CD4-positive, alpha-beta memory T cell (primary cell): ENCODE results near the gene CBX2. TPM values are rescaled to one million over a fixed set of nuclear protein-coding genes. Genes with fewer than 3 reads are reported as not detected.

Experiments
- CTCF ChIA-PET: fragments of 350-600 bp; sonication (Branson Sonifier 250); formaldehyde crosslinking; loops from one replicate; lab custom pipeline; 2021; ENCODE audit warnings: inconsistent platforms; ENCODE audit not compliant: partially characterized antibody; lab: Charles Lee
- POLR2A ChIA-PET: fragments of 350-600 bp; sonication (Branson Sonifier 250); formaldehyde crosslinking; loops from one replicate; lab custom pipeline; 2021; ENCODE audit not compliant: partially characterized antibody; lab: Charles Lee
- DNase-seq, 5 donors: peaks; one replicate each; pipeline versions ENCODE4 v3.0.0 to v3.0.0-alpha.2; 2020 to 2022; ENCODE audit warnings: mixed read lengths in 1 of 5
- H3K27ac ChIP-seq: one replicate; pipeline ENCODE4 v1.7.0; 2013; ENCODE audit warnings: low read depth, low read length
- H3K27me3 ChIP-seq: 2 replicates; pipeline ENCODE4 v1.7.0; 2013; ENCODE audit warnings: mild to moderate bottlenecking, low read length, moderate library complexity; ENCODE audit not compliant: insufficient read depth
- H3K36me3 ChIP-seq: 2 replicates; pipeline ENCODE4 v1.7.0; 2013; ENCODE audit warnings: mild to moderate bottlenecking, low read length, moderate library complexity; ENCODE audit not compliant: insufficient read depth
- H3K4me1 ChIP-seq: 2 replicates; pipeline ENCODE4 v1.7.0; 2013; ENCODE audit warnings: mild to moderate bottlenecking, low read length, moderate library complexity; ENCODE audit not compliant: insufficient read depth
- H3K4me3 ChIP-seq, 2 donors: one replicate each; pipeline ENCODE4 v1.7.0; 2013; ENCODE audit warnings: low read length in 2 of 2, mild to moderate bottlenecking in 1 of 2
- H3K9me3 ChIP-seq, 2 donors: one replicate each; pipeline ENCODE4 v1.7.0; 2013; ENCODE audit warnings: low read length in 2 of 2, control low read depth in 1 of 2; ENCODE audit not compliant: control insufficient read depth in 1 of 2
- H3K27ac Mint-ChIP-seq, 7 donors: one replicate each; pipeline ENCODE4 v1.8.0; 2020 to 2021; ENCODE audit warnings: mixed read lengths in 7 of 7, mild to moderate bottlenecking in 6 of 7, inconsistent platforms in 3 of 7, moderate library complexity in 3 of 7
- H3K27me3 Mint-ChIP-seq, 2 donors: one replicate each; pipeline ENCODE4 v1.8.0; 2020 to 2021; ENCODE audit warnings: mixed read lengths in 2 of 2
- H3K36me3 Mint-ChIP-seq, 2 donors: one replicate each; pipeline ENCODE4 v1.8.0; 2020 to 2021; ENCODE audit warnings: mixed read lengths in 2 of 2, inconsistent platforms in 1 of 2, mild to moderate bottlenecking in 1 of 2
- H3K4me1 Mint-ChIP-seq, 4 donors: one replicate each; pipeline ENCODE4 v1.8.0; 2020 to 2021; ENCODE audit warnings: mixed read lengths in 4 of 4, mild to moderate bottlenecking in 1 of 4
- H3K4me3 Mint-ChIP-seq, 8 donors: one replicate each; pipeline ENCODE4 v1.8.0; 2020 to 2021; ENCODE audit warnings: mixed read lengths in 8 of 8, mild to moderate bottlenecking in 7 of 8, moderate library complexity in 6 of 8, inconsistent platforms in 3 of 8
- H3K9me3 Mint-ChIP-seq, 8 donors: one replicate each; pipeline ENCODE4 v1.8.0; 2020 to 2021; ENCODE audit warnings: mixed read lengths in 8 of 8, mild to moderate bottlenecking in 5 of 8, inconsistent platforms in 3 of 8, moderate library complexity in 1 of 8
- intact Hi-C: fragments of 100-400 bp; cut with micrococcal nuclease; formaldehyde crosslinking; loops from one replicate; pipeline ENCODE4 v1.15.1; 2023
- polyA plus RNA-seq, 2 donors: library from polyadenylated mRNA; unstranded; fragments of 300-500 nt; fragmentation: Illumina TruSeq; gene quantifications; one replicate each; pipeline ENCODE4 v1.2.3, GENCODE V29; 2021
- total RNA-seq, 2 experiments: library from RNA; stranded (reverse); gene quantifications; one replicate each; pipeline ENCODE4 v1.2.3, GENCODE V29; 2021

Gene CBX2
- total and polyA plus RNA-seq, 4 experiments from 2014 or later: 0.06 to 0.44 TPM; not detected in 2

GRCh38 chr17:79788989-79789942 is 11.3 kb downstream of the CBX2 start:
- H3K36me3 Mint-ChIP-seq: no peaks in the 10 kb centered on the region
- peaks cover 0 to 1% (median 0%) of the 10 kb centered on the region in 8 donors for H3K9me3 Mint-ChIP-seq
- Histone ChIP-seq H3K9me3 (no peaks in the 10 kb centered on the region), H3K27me3 (peaks cover 23% of the 10 kb centered on the region), H3K4me1 (peaks cover 25% of the 10 kb centered on the region), H3K4me3 (no peak overlapping the region), H3K27ac (no peak overlapping the region), H3K36me3 (no peaks in the 10 kb centered on the region)
- intact Hi-C loops: loop anchor here (1.0 kb wide), 1 partner anchor 127 kb away; no protein-coding TSS in a partner anchor
- no peak for DNase-seq
- ChIA-PET POLR2A (interaction anchor here (0.7 kb wide), 1 partner anchor 50 kb away, joined by 3 read pairs; the partner anchor contains the start of gene CBX4), CTCF (interaction anchor here (0.8 to 2.2 kb wide), 18 partner anchors 9 to 219 kb away, joined by 3 to 8 read pairs (median 4); partner anchors contain the start of gene CBX2)
- H3K4me3 Mint-ChIP-seq: peak overlapping the region in 1 of 8 donors; percentile 36
- H3K4me1 Mint-ChIP-seq: peaks cover 2 to 16% (median 7%) of the 10 kb centered on the region in 4 donors
- H3K27ac Mint-ChIP-seq: peak overlapping the region in 1 of 7 donors; percentile 63
- peaks cover 29 to 41% of the 10 kb centered on the region in 2 donors for H3K27me3 Mint-ChIP-seq

- intact Hi-C loops: loop anchor here (1.0 kb wide), 2 partner anchors 126 to 201 kb away; no protein-coding TSS in a partner anchor
- peaks cover 2 to 16% (median 7%) of the 10 kb centered on the region in 4 donors for H3K4me1 Mint-ChIP-seq
- H3K4me1 ChIP-seq: peaks cover 25% of the 10 kb centered on the region
- peaks cover 0 to 1% (median 0%) of the 10 kb centered on the region in 8 donors for H3K9me3 Mint-ChIP-seq
- H3K9me3 ChIP-seq: no peaks in the 10 kb centered on the region
- H3K4me3 Mint-ChIP-seq: peak overlapping the region in 1 of 8 donors; percentile 10
- no peaks in the 10 kb centered on the region for H3K36me3 Mint-ChIP-seq
- POLR2A ChIA-PET: interaction anchor here (0.7 to 32.1 kb wide), 2 partner anchors 47 to 49 kb away, joined by 3 to 503 read pairs; partner anchors contain the start of gene CBX4
- no peak overlapping the region for H3K27ac ChIP-seq
- DNase-seq: no peak
- no peak overlapping the region for H3K4me3 ChIP-seq
- peaks cover 23% of the 10 kb centered on the region for H3K27me3 ChIP-seq
- H3K36me3 ChIP-seq: no peaks in the 10 kb centered on the region
- H3K27ac Mint-ChIP-seq: no peak overlapping the region
- peaks cover 28 to 40% of the 10 kb centered on the region in 2 donors for H3K27me3 Mint-ChIP-seq
- CTCF ChIA-PET: interaction anchor here (0.8 to 2.2 kb wide), 13 partner anchors 12 to 218 kb away, joined by 3 to 8 read pairs (median 5); partner anchors contain the start of gene CBX2
Measured at GRCh38 chr17:79789943-79790804, 12.2 kb downstream of the CBX2 start.

- intact Hi-C loops: loop anchor here (1.0 kb wide), 1 partner anchor 200 kb away; no protein-coding TSS in a partner anchor
- peaks cover 0 to 1% (median 0%) of the 10 kb centered on the region in 8 donors for H3K9me3 Mint-ChIP-seq
- peak overlapping the region in 3 of 8 donors; percentile 7 to 43 (median 38) for H3K4me3 Mint-ChIP-seq
- ChIA-PET CTCF (interaction anchor here (1.7 to 2.2 kb wide), 2 partner anchors 192 to 202 kb away, joined by 5 read pairs; no protein-coding TSS in a partner anchor), POLR2A (interaction anchor here (0.5 to 32.1 kb wide), 2 partner anchors 46 to 206 kb away, joined by 5 to 503 read pairs; partner anchors contain the start of gene CBX4)
- H3K27me3 Mint-ChIP-seq: peaks cover 27 to 36% of the 10 kb centered on the region in 2 donors
- Histone ChIP-seq H3K4me1 (peaks cover 30% of the 10 kb centered on the region), H3K36me3 (no peaks in the 10 kb centered on the region), H3K9me3 (no peaks in the 10 kb centered on the region), H3K4me3 (no peak overlapping the region), H3K27ac (no peak overlapping the region), H3K27me3 (peaks cover 23% of the 10 kb centered on the region)
- no peak for DNase-seq
- peak overlapping the region in 2 of 7 donors; percentile 18 to 23 for H3K27ac Mint-ChIP-seq
- H3K36me3 Mint-ChIP-seq: no peaks in the 10 kb centered on the region
- peaks cover 5 to 20% (median 10%) of the 10 kb centered on the region in 4 donors for H3K4me1 Mint-ChIP-seq
Measured at GRCh38 chr17:79790805-79791734, 13.1 kb downstream of the CBX2 start.

- H3K4me3 Mint-ChIP-seq: no peak overlapping the region
- Histone ChIP-seq H3K36me3 (no peaks in the 10 kb centered on the region), H3K4me1 (peaks cover 35% of the 10 kb centered on the region), H3K27ac (no peak overlapping the region), H3K4me3 (no peak overlapping the region), H3K27me3 (peaks cover 23% of the 10 kb centered on the region), H3K9me3 (no peaks in the 10 kb centered on the region)
- intact Hi-C loops: no loop called here
- ChIA-PET POLR2A (interaction anchor here (1.0 to 32.1 kb wide), 2 partner anchors 12 to 46 kb away, joined by 3 to 503 read pairs; partner anchors contain the start of gene CBX4), CTCF (interaction anchor here (1.7 kb wide), 1 partner anchor 202 kb away, joined by 5 read pairs; no protein-coding TSS in a partner anchor)
- H3K27ac Mint-ChIP-seq: peak overlapping the region in 1 of 7 donors; percentile 68
- H3K27me3 Mint-ChIP-seq: peaks cover 25 to 37% of the 10 kb centered on the region in 2 donors
- peaks cover 8 to 27% (median 14%) of the 10 kb centered on the region in 4 donors for H3K4me1 Mint-ChIP-seq
- no peak for DNase-seq
- H3K9me3 Mint-ChIP-seq: peaks cover 0 to 1% (median 0%) of the 10 kb centered on the region in 8 donors
- H3K36me3 Mint-ChIP-seq: peaks cover 0 to 3% of the 10 kb centered on the region in 2 donors
Measured at GRCh38 chr17:79791735-79792161, 13.8 kb downstream of the CBX2 start.

- peaks cover 35% of the 10 kb centered on the region for H3K4me1 ChIP-seq
- POLR2A ChIA-PET: interaction anchor here (1.0 to 32.1 kb wide), 2 partner anchors 13 to 45 kb away, joined by 3 to 503 read pairs; partner anchors contain the start of gene CBX4
- no peak for DNase-seq
- peaks cover 23% of the 10 kb centered on the region for H3K27me3 ChIP-seq
- CTCF ChIA-PET: no interaction called here
- peaks cover 10 to 33% (median 14%) of the 10 kb centered on the region in 4 donors for H3K4me1 Mint-ChIP-seq
- peaks cover 0 to 7% of the 10 kb centered on the region in 2 donors for H3K36me3 Mint-ChIP-seq
- intact Hi-C loops: no loop called here
- H3K27ac ChIP-seq: no peak overlapping the region
- H3K27ac Mint-ChIP-seq: peak overlapping the region in 4 of 7 donors; percentile 19 to 68 (median 47)
- peak overlapping the region in 2 of 8 donors; percentile 30 to 54 for H3K4me3 Mint-ChIP-seq
- H3K9me3 ChIP-seq: no peaks in the 10 kb centered on the region
- H3K27me3 Mint-ChIP-seq: peaks cover 24 to 40% of the 10 kb centered on the region in 2 donors
- H3K36me3 ChIP-seq: no peaks in the 10 kb centered on the region
- H3K9me3 Mint-ChIP-seq: peaks cover 0 to 1% (median 0%) of the 10 kb centered on the region in 8 donors
- H3K4me3 ChIP-seq: no peak overlapping the region
Measured at GRCh38 chr17:79792341-79792871, 14.5 kb downstream of the CBX2 start.
